ENCODE results near the gene MCC. TPM values are rescaled to one million over a fixed set of nuclear protein-coding genes. Genes with fewer than 3 reads are reported as not detected.

MCC gene
- polyA plus RNA-seq, 1 donor (not counting 4 experiments of a cell fraction or from before 2014, with no cell fraction given) = 24.6 TPM

DNA sequence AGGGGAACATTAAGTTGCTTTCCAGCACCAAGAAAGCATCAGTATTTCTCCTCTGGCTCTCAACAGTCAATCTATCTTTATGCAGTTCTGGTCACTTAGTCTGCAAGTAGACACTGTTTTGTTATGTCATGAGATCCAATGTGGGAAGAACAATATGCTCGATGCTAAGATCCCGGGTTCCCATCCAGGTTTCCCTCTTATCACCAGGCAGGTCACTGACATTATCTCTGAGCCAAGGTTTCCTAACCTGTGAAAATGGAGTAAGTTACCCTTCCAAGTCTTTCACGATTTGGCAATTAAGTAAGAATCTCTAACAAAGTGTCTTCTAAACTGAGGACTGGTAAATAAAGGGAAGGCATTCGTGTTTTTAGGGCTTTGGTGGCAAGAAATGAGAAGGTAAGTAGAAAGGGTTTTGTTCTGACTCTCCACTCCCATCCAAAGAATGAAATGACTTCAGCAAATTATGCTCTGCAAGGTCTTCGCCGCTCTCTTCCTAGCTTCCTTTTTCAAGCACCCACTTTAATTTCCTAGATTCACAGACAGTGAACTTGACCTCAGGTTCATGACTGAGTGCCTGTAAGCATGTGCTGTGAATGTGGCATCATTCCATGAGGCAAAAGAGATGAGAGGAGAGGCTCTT is 425.3 kb downstream of the MCC start:
- no peak overlapping the region for H2AFZ ChIP-seq (ENCODE audit: control insufficient read depth, low read length)
- H3K9me3 ChIP-seq (ENCODE audit: control insufficient read depth, low read depth, low read length) = no peaks in the 10 kb centered on the region
- H3K9me1 ChIP-seq (ENCODE audit: control insufficient read depth, extremely low read depth, insufficient read depth, low read length) = peaks cover 6% of the 10 kb centered on the region
- no peak overlapping the region for H3K27ac ChIP-seq (ENCODE audit: control insufficient read depth, insufficient read depth, low read length)
- peaks cover 32 to 33% of the 10 kb centered on the region in 2 experiments for H3K36me3 ChIP-seq (ENCODE audit: control insufficient read depth in 2 of 2, extremely low read depth in 1 of 2, insufficient read depth in 2 of 2, low read length in 2 of 2)
- no peaks in the 10 kb centered on the region for H3K79me2 ChIP-seq (ENCODE audit: control insufficient read depth, insufficient read depth, low read length)
- DNase-seq (ENCODE audit: low read depth, low spot score) (no peak), FAIRE-seq (no peak)
- no peaks in the 10 kb centered on the region for H4K20me1 ChIP-seq (ENCODE audit: control insufficient read depth, extremely low read depth, insufficient read depth, low read length)
- peaks cover 23% of the 10 kb centered on the region for H3K4me1 ChIP-seq (ENCODE audit: control insufficient read depth, extremely low read depth, insufficient read depth, low read length)
- TF ChIP-seq, protein P1, sequence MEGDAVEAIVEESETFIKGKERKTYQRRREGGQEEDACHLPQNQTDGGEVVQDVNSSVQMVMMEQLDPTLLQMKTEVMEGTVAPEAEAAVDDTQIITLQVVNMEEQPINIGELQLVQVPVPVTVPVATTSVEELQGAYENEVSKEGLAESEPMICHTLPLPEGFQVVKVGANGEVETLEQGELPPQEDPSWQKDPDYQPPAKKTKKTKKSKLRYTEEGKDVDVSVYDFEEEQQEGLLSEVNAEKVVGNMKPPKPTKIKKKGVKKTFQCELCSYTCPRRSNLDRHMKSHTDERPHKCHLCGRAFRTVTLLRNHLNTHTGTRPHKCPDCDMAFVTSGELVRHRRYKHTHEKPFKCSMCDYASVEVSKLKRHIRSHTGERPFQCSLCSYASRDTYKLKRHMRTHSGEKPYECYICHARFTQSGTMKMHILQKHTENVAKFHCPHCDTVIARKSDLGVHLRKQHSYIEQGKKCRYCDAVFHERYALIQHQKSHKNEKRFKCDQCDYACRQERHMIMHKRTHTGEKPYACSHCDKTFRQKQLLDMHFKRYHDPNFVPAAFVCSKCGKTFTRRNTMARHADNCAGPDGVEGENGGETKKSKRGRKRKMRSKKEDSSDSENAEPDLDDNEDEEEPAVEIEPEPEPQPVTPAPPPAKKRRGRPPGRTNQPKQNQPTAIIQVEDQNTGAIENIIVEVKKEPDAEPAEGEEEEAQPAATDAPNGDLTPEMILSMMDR (optimal IDR thresholded peaks at IDR 0.05 in 1 of 3, IDR thresholded peaks at IDR 0.05 in 1 of 3, conservative IDR thresholded peaks at IDR 0.05 in 1 of 3; ENCODE audit: extremely low read depth in 1 of 3, insufficient read depth in 2 of 3, low read length in 3 of 3) = no peak
- TF ChIP-seq EZH2 (IDR thresholded peaks at IDR 0.05; ENCODE audit: low read length) = no peak
- H3K4me2 ChIP-seq (ENCODE audit: control insufficient read depth, extremely low read depth, insufficient read depth, low read depth, low read length) = no peak overlapping the region
- H3K27me3 ChIP-seq (ENCODE audit: control insufficient read depth, extremely low read depth, insufficient read depth, low read length) = no peaks in the 10 kb centered on the region
- dilution Hi-C loops (cut with MboI; ENCODE audit: extremely low pct_ligation_motif_present, low sequenced_read_pairs) = no loop called here
- H3K4me3 ChIP-seq (ENCODE audit: control insufficient read depth in 2 of 3, extremely low read depth in 1 of 3, insufficient read depth in 2 of 3, low read depth in 1 of 3, low read length in 3 of 3) = no peak overlapping the region
- no peak overlapping the region for H3K9ac ChIP-seq (ENCODE audit: control insufficient read depth, extremely low read depth, insufficient read depth, low read length)

DNA sequence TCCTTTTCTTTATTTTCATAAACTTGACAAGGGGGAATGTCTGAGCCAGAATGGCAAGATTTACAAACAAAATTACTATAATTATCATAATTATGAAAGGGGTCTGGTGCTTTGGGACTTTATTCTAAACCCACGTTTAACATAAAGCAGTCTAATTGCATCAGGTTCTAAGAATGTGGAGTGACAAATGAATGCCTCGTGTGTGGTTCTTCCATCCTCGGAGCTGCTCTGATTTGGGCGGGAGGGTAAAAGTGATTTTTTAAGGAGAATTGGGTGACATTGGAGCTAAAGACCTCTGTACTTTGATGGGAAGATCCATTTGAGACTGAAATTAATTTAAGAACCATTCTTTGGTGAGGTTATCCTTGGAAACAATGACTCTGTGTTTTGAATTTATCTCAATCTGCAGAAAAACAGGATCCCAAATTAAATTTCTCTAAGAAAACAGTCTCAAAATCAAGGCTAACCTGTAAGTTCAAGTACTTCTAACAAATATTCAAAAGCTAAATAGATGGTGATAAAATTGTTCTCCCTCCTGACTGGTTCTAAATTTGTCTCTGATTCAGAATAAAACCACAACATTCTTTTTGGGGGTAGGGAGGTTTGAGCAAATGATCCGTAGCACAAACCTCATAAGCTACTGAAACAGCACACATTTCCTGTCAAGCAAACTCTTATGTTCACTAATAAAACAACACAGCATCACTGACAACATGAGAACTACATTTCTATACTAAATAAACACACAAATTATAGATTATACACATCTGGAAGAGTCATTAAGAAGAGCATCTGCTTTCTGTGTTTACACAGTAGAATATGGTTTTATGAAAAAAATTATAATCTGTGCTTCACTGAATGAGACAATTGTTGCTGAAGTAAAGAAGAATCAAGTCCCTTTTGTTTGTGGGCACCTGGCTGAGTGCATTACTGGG is 426.1 kb downstream of the MCC start:
- Histone ChIP-seq H3K4me1 (ENCODE audit: control insufficient read depth, extremely low read depth, insufficient read depth, low read length) (peaks cover 31% of the 10 kb centered on the region), H3K27me3 (ENCODE audit: control insufficient read depth, extremely low read depth, insufficient read depth, low read length) (no peaks in the 10 kb centered on the region), H3K36me3 (ENCODE audit: control insufficient read depth in 2 of 2, extremely low read depth in 1 of 2, insufficient read depth in 2 of 2, low read length in 2 of 2) (peaks cover 29 to 32% of the 10 kb centered on the region in 2 experiments), H3K27ac (ENCODE audit: control insufficient read depth, insufficient read depth, low read length) (no peak overlapping the region), H3K4me3 (ENCODE audit: control insufficient read depth in 2 of 3, extremely low read depth in 1 of 3, insufficient read depth in 2 of 3, low read depth in 1 of 3, low read length in 3 of 3) (no peak overlapping the region), H2AFZ (ENCODE audit: control insufficient read depth, low read length) (no peak overlapping the region), H3K4me2 (ENCODE audit: control insufficient read depth, extremely low read depth, insufficient read depth, low read depth, low read length) (no peak overlapping the region), H3K9me1 (ENCODE audit: control insufficient read depth, extremely low read depth, insufficient read depth, low read length) (peaks cover 6% of the 10 kb centered on the region), H3K9me3 (ENCODE audit: control insufficient read depth, low read depth, low read length) (no peaks in the 10 kb centered on the region), H4K20me1 (ENCODE audit: control insufficient read depth, extremely low read depth, insufficient read depth, low read length) (no peaks in the 10 kb centered on the region), H3K9ac (ENCODE audit: control insufficient read depth, extremely low read depth, insufficient read depth, low read length) (no peak overlapping the region), H3K79me2 (ENCODE audit: control insufficient read depth, insufficient read depth, low read length) (no peaks in the 10 kb centered on the region)
- TF ChIP-seq EZH2 (IDR thresholded peaks at IDR 0.05; ENCODE audit: low read length) = no peak
- TF ChIP-seq, protein P1 (optimal IDR thresholded peaks at IDR 0.05 in 1 of 3, IDR thresholded peaks at IDR 0.05 in 1 of 3, conservative IDR thresholded peaks at IDR 0.05 in 1 of 3; ENCODE audit: extremely low read depth in 1 of 3, insufficient read depth in 2 of 3, low read length in 3 of 3) = no peak
- no peak for DNase-seq (ENCODE audit: low read depth, low spot score)
- dilution Hi-C loops (cut with MboI; ENCODE audit: extremely low pct_ligation_motif_present, low sequenced_read_pairs) = no loop called here
- FAIRE-seq = no peak
